CD4-positive, CD25-positive, alpha-beta regulatory T cell (primary cell): ENCODE measurements around the gene MCTP1. TPM values are rescaled to one million over a fixed set of nuclear protein-coding genes. Genes with fewer than 3 reads are reported as not detected.

Source experiments
- ATAC-seq, 2 donors: fragments of 150-1000 bp; cut with Tn5 transposase; one replicate each; pipeline ENCODE4 v1.10.0; 2021; ENCODE audit warnings: low read depth in 2 of 2, moderate number of reproducible peaks in 2 of 2, moderate library complexity in 1 of 2
- DNase-seq, 3 donors: peaks; one replicate each; pipeline versions ENCODE4 v3.0.0 to v3.0.0-alpha.2; 2012 to 2022; ENCODE audit warnings: mixed read lengths in 1 of 3
- H3K27ac ChIP-seq: one replicate; pipeline ENCODE4 v1.7.0; 2013; ENCODE audit warnings: mild to moderate bottlenecking, low read length; ENCODE audit not compliant: insufficient read depth, poor library complexity, severe bottlenecking
- H3K27me3 ChIP-seq: one replicate; pipeline ENCODE4 v1.7.0; 2013; ENCODE audit warnings: low read length; ENCODE audit not compliant: control insufficient read depth, insufficient read depth
- H3K36me3 ChIP-seq: one replicate; pipeline ENCODE4 v1.7.0; 2013; ENCODE audit warnings: mild to moderate bottlenecking, low read length, moderate library complexity; ENCODE audit not compliant: control insufficient read depth, insufficient read depth
- H3K4me1 ChIP-seq: 2 replicates; pipeline ENCODE4 v1.7.0; 2013; ENCODE audit warnings: mild to moderate bottlenecking, low read length; ENCODE audit not compliant: insufficient read depth, control insufficient read depth, poor library complexity, severe bottlenecking
- H3K4me3 ChIP-seq: one replicate; pipeline ENCODE4 v1.7.0; 2013; ENCODE audit warnings: low read depth, mild to moderate bottlenecking, low read length, moderate library complexity
- H3K9me3 ChIP-seq, 2 experiments: 1 replicate in 1 of 2; 2 replicates in 1 of 2; pipeline ENCODE4 v1.7.0; 2013; ENCODE audit warnings: low read length in 2 of 2, mild to moderate bottlenecking in 1 of 2, moderate library complexity in 1 of 2; ENCODE audit not compliant: control insufficient read depth in 2 of 2
- H3K27ac Mint-ChIP-seq, 3 donors: one replicate each; pipeline ENCODE4 v1.8.0; 2020 to 2022; ENCODE audit warnings: mild to moderate bottlenecking in 3 of 3, mixed read lengths in 3 of 3, moderate library complexity in 2 of 3
- H3K27me3 Mint-ChIP-seq: one replicate; pipeline ENCODE4 v1.8.0; 2022; ENCODE audit warnings: mild to moderate bottlenecking, mixed read lengths
- H3K36me3 Mint-ChIP-seq: one replicate; pipeline ENCODE4 v1.8.0; 2020; ENCODE audit warnings: mixed read lengths
- H3K4me1 Mint-ChIP-seq, 4 donors: one replicate each; pipeline ENCODE4 v1.8.0; 2020 to 2022; ENCODE audit warnings: mixed read lengths in 4 of 4, mild to moderate bottlenecking in 1 of 4
- H3K4me3 Mint-ChIP-seq, 4 donors: one replicate each; pipeline ENCODE4 v1.8.0; 2020 to 2022; ENCODE audit warnings: mild to moderate bottlenecking in 4 of 4, mixed read lengths in 4 of 4, moderate library complexity in 3 of 4
- H3K9me3 Mint-ChIP-seq, 7 donors: one replicate each; pipeline ENCODE4 v1.8.0; 2020 to 2022; ENCODE audit warnings: mixed read lengths in 7 of 7, mild to moderate bottlenecking in 3 of 7, moderate library complexity in 2 of 7
- polyA plus RNA-seq, 4 donors: library from polyadenylated mRNA; unstranded; fragments of 300-500 nt; fragmentation: Illumina TruSeq; gene quantifications; one replicate each; pipeline ENCODE4 v1.2.3, GENCODE V29; 2021
- total RNA-seq: library from RNA; stranded (reverse); gene quantifications from one replicate; pipeline ENCODE4 v1.2.3, GENCODE V29; 2022

The MCTP1 gene
- total and polyA plus RNA-seq, 5 donors from 2014 or later: 0.24 to 2.9 (median 0.76) TPM

DNA sequence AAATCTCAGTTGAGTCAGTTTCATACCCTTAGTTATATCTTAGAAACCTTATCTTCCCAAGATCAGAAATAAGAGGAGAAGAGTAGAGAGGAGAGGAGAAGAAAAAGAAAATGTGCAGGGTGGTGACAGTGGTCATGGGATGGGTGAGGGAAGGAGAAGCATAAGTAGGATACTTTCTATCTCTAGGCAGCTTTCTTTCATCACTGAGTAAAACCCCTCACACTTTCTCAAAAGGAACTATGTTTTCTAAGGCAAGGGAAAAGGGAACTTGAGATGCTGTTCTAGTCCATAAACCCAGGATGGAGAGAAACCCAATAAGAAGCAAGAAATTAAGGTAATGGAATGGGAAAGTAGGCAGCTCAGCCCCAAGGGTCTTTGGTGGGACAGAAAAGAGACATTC, 225.3 kb downstream of the MCTP1 start:
- Mint-ChIP-seq H3K36me3 (no peaks in the 10 kb centered on the region), H3K9me3 (peaks cover 0 to 2% (median 0%) of the 10 kb centered on the region in 7 donors), H3K27ac (no peak overlapping the region), H3K27me3 (no peaks in the 10 kb centered on the region), H3K4me1 (no peaks in the 10 kb centered on the region), H3K4me3 (no peak overlapping the region)
- ATAC-seq (no peak), DNase-seq (no peak)
- H3K9me3 ChIP-seq: no peaks in the 10 kb centered on the region
- no peaks in the 10 kb centered on the region for H3K36me3 ChIP-seq
- H3K4me3 ChIP-seq: no peak overlapping the region
- no peaks in the 10 kb centered on the region for H3K27me3 ChIP-seq
- H3K4me1 ChIP-seq: no peaks in the 10 kb centered on the region
- no peak overlapping the region for H3K27ac ChIP-seq

DNA sequence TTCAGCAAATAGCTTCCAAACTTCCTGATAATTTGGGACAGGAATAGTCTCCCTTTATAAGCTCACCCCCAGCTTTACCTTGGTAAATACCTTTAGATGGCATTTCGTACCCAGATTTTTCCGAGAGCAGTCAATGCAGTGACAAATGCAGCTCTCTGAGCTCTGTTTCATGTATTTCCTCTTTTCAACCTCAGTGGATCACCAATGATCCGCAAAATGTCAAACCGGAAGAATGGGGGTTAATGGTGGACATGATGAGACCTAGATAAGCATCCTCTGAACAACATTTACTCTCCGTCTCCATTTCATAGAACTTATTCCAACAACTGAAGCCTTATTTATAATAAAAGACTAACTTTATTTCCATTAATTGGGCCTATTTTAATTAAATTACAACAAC, 227.3 kb downstream of the MCTP1 start:
- Mint-ChIP-seq H3K27ac (no peak overlapping the region), H3K4me3 (no peak overlapping the region), H3K9me3 (peaks cover 0 to 2% (median 0%) of the 10 kb centered on the region in 7 donors)

DNA sequence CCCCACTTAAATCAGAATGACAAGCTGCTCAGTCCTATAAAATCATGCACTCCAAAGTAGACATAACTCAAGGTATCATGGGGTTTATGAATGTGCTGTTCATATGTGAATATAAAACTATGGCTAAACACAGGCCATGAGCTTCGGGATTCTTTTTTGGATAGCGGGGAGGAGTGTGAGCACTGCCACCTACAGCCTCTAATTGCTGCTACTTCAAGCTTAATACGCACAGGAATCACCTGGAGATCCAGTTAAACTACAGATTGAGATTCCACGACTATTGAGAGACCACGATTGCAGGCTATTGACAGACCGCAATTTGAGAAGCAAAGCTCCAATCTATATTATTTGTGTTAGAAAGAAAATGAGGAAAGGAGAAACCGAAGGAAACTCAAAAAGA, 231.6 kb downstream of the MCTP1 start:
- no peaks in the 10 kb centered on the region for H3K27me3 Mint-ChIP-seq
- H3K27me3 ChIP-seq: no peaks in the 10 kb centered on the region
- H3K4me1 ChIP-seq: no peaks in the 10 kb centered on the region
- no peaks in the 10 kb centered on the region for H3K9me3 ChIP-seq
- H3K36me3 Mint-ChIP-seq: no peaks in the 10 kb centered on the region
- no peak overlapping the region for H3K4me3 ChIP-seq
- ATAC-seq (no peak), DNase-seq (no peak)
- H3K27ac Mint-ChIP-seq: no peak overlapping the region
- no peaks in the 10 kb centered on the region for H3K36me3 ChIP-seq
- H3K4me3 Mint-ChIP-seq: no peak overlapping the region
- H3K27ac ChIP-seq: no peak overlapping the region
- H3K9me3 Mint-ChIP-seq: no peaks in the 10 kb centered on the region
- no peaks in the 10 kb centered on the region for H3K4me1 Mint-ChIP-seq

More for the DNA sequence above, 227.3 kb downstream of the MCTP1 start:
- H3K4me1 Mint-ChIP-seq: no peaks in the 10 kb centered on the region
- no peaks in the 10 kb centered on the region for H3K4me1 ChIP-seq
- H3K4me3 ChIP-seq: no peak overlapping the region
- no peaks in the 10 kb centered on the region for H3K9me3 ChIP-seq
- H3K27me3 Mint-ChIP-seq: no peaks in the 10 kb centered on the region
- H3K36me3 ChIP-seq: no peaks in the 10 kb centered on the region
- no peak for DNase-seq
- no peaks in the 10 kb centered on the region for H3K27me3 ChIP-seq
- no peaks in the 10 kb centered on the region for H3K36me3 Mint-ChIP-seq
- no peak for ATAC-seq
- no peak overlapping the region for H3K27ac ChIP-seq

DNA sequence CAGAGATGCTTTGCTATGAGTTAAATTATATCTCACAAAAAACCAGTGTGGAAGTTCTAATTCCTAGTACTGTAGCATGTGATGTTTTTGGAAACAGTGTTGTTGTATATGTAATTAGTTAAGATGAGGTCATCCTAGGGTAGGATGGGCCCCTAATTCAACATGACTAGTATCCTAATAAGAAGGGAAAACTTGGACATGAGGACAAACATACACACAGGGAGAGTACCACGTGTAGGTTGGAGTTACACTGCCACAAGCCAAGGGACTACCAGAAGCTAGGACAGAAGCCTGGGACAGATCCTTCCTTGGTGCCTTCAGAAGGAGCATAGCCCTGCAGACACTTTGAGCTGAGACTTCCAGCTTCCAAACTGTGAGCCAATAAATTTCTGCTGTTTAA, 234.2 kb downstream of the MCTP1 start:
- H3K9me3 ChIP-seq: no peaks in the 10 kb centered on the region
- Mint-ChIP-seq H3K9me3 (peaks cover 0 to 3% (median 0%) of the 10 kb centered on the region in 7 donors), H3K36me3 (no peaks in the 10 kb centered on the region), H3K4me3 (no peak overlapping the region), H3K27me3 (no peaks in the 10 kb centered on the region), H3K27ac (no peak overlapping the region), H3K4me1 (no peaks in the 10 kb centered on the region)
- H3K4me3 ChIP-seq: no peak overlapping the region
- no peaks in the 10 kb centered on the region for H3K27me3 ChIP-seq
- no peak overlapping the region for H3K27ac ChIP-seq
- no peak for ATAC-seq
- no peaks in the 10 kb centered on the region for H3K4me1 ChIP-seq
- no peak for DNase-seq
- H3K36me3 ChIP-seq: no peaks in the 10 kb centered on the region

DNA sequence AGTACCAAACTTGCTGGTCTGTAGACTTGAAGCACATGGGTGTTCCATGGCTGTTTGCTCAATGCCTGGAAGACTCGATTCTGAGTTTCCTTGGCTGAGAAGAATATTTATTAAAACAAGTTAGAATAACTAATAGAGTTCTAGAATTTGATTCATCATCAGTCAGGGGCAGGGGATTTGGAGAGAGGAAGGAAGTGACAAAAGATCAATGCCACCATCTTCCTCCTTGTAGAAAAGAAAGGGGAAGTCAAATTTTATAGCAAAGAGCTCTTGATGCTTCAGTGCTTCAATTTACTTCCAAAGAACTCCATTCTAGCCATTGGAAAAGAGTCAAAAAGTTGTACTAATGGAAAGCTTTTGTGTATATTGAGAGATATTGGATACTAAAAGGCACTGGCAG, 236.3 kb downstream of the MCTP1 start:
- H3K27me3 ChIP-seq: no peaks in the 10 kb centered on the region
- no peaks in the 10 kb centered on the region for H3K4me1 ChIP-seq
- peaks cover 0 to 3% (median 0%) of the 10 kb centered on the region in 7 donors for H3K9me3 Mint-ChIP-seq
- no peaks in the 10 kb centered on the region for H3K36me3 ChIP-seq
- H3K4me3 Mint-ChIP-seq: no peak overlapping the region
- no peaks in the 10 kb centered on the region for H3K4me1 Mint-ChIP-seq
- H3K27ac Mint-ChIP-seq: no peak overlapping the region
- DNase-seq: no peak
- H3K36me3 Mint-ChIP-seq: no peaks in the 10 kb centered on the region
- H3K27me3 Mint-ChIP-seq: no peaks in the 10 kb centered on the region
- no peak overlapping the region for H3K4me3 ChIP-seq
- ATAC-seq: no peak
- H3K27ac ChIP-seq: no peak overlapping the region
- H3K9me3 ChIP-seq: no peaks in the 10 kb centered on the region

DNA sequence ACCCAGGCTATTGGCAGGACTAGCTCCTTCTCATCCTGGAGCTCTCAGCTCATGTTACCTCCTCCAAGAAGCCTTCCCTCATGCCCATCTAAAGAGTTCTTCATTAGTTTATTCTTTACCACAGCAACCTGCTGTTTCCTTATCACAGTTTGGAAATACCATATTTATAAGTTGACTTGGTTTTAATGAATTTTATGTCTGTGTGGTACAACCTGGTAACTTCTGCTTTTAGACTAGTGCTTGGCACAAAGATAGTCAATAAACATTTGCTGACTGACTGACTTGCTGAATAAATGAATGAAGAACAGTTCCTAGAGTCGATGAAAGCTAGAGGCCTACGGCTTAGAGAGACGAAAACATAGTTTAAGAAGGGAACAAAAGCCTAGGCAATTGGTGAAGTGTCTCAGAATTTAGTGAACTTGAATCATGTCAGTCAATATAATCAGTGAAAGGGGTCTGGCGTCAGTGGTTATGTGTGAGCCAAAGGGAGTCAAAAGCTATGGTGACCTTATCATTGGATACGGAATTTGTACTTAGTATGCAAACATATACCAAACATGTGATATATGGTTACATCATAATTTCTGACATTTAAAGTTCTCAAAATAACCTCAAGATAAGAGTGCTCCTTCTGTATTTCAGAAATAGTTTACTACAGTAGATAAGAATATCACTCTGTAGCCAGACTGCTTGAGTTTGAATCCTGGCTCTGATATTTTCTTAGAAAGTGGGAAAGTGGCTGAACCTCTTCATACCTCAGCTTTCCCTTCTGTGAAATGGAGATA, 239.5 kb downstream of the MCTP1 start:
- Mint-ChIP-seq H3K4me1 (no peaks in the 10 kb centered on the region), H3K9me3 (peaks cover 0 to 3% (median 0%) of the 10 kb centered on the region in 7 donors), H3K27me3 (no peaks in the 10 kb centered on the region), H3K36me3 (no peaks in the 10 kb centered on the region), H3K4me3 (no peak overlapping the region), H3K27ac (no peak overlapping the region)
- H3K4me3 ChIP-seq: no peak overlapping the region
- H3K27ac ChIP-seq: no peak overlapping the region
- ATAC-seq (no peak), DNase-seq (no peak)
- H3K9me3 ChIP-seq: no peaks in the 10 kb centered on the region
- H3K27me3 ChIP-seq: no peaks in the 10 kb centered on the region
- no peaks in the 10 kb centered on the region for H3K4me1 ChIP-seq
- no peaks in the 10 kb centered on the region for H3K36me3 ChIP-seq

DNA sequence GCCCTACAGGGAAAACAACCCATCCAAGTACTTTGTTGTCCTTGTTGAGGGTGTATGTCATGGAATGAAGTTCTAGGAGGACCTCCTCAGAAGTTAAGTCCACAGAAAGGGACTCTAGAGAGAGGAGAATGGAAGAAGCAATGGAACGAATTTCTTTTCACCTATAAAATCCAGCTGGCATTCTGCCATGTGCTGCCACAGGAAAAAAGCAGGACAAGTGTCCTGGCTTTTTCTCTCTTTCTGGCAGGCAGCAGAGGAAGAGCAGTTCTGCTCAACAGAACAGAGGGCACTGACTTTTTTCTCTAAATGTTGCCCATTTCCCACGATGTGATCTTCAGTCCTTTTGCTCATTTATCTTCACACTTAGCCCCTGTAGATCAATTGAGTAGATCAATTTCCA, 240.8 kb downstream of the MCTP1 start:
- H3K36me3 ChIP-seq: no peaks in the 10 kb centered on the region
- H3K9me3 ChIP-seq: no peaks in the 10 kb centered on the region
- ATAC-seq (no peak), DNase-seq (no peak)
- Mint-ChIP-seq H3K36me3 (no peaks in the 10 kb centered on the region), H3K27me3 (no peaks in the 10 kb centered on the region), H3K27ac (no peak overlapping the region), H3K4me3 (no peak overlapping the region), H3K9me3 (peaks cover 0 to 3% (median 0%) of the 10 kb centered on the region in 7 donors), H3K4me1 (no peaks in the 10 kb centered on the region)
- H3K27me3 ChIP-seq: no peaks in the 10 kb centered on the region
- no peaks in the 10 kb centered on the region for H3K4me1 ChIP-seq
- H3K4me3 ChIP-seq: no peak overlapping the region
- H3K27ac ChIP-seq: no peak overlapping the region

DNA sequence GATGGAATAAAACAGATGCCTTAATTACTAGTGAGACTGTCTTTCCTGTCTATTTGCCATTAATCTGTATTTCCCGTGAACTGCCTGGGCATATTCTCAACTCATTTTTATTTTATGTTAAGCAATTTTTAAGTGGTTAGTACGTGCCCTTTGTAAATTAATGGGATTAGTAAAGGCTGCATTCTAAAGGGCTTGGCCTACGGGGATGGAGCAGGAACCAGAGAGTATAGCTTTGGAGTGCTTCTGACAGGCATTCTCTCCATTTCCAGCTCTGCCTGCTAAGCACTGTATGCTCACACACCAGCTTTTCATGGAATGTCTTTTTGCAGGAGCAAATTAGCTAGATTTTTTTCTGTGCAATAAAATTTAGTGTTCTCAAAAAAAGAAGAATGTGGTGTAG, 241.2 kb downstream of the MCTP1 start:
- Mint-ChIP-seq H3K4me1 (no peaks in the 10 kb centered on the region), H3K27ac (no peak overlapping the region), H3K4me3 (no peak overlapping the region), H3K27me3 (no peaks in the 10 kb centered on the region), H3K9me3 (peaks cover 0 to 4% (median 0%) of the 10 kb centered on the region in 7 donors), H3K36me3 (no peaks in the 10 kb centered on the region)
- Histone ChIP-seq H3K4me3 (no peak overlapping the region), H3K9me3 (no peaks in the 10 kb centered on the region), H3K27ac (no peak overlapping the region), H3K36me3 (no peaks in the 10 kb centered on the region), H3K27me3 (no peaks in the 10 kb centered on the region), H3K4me1 (no peaks in the 10 kb centered on the region)
- ATAC-seq (no peak), DNase-seq (no peak)
